DMS 273 (cell line): Measurements from ENCODE around the gene CAVIN2.
A peak's percentile ranks its signal among the peaks of the same experiment; 100 is the strongest.

ENCODE experiments used
- DNase-seq: peaks from one replicate; lab custom pipeline; 2025; ENCODE audit not compliant: unreplicated experiment; lab: John Stamatoyannopoulos, UW

The CAVIN2 gene

DNA sequence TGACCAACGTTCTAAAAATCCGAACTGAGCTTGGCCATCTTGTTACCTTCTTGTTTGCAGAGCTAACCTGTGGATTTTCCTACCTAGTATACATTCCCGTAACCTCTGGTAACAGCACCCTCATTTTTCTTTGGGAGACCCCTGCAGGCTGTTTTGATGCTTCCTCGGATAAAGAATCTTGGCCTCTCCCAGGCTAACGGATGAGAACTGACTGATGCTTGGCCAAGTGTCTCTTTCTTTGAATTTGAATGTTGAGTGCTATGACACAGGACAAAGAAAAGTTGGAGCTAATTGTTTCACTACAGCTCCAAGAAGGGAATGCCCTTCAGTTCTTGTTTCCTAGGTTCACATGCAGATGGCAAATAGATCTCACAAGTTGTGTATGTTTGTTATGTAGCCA, 19.3 kb upstream of the CAVIN2 start:
- DNase-seq: no peak

- DNase-seq: peak; percentile 72
Observed at GRCh38 chr2:191864628-191865374, 17.9 kb upstream of the CAVIN2 start.

DNA sequence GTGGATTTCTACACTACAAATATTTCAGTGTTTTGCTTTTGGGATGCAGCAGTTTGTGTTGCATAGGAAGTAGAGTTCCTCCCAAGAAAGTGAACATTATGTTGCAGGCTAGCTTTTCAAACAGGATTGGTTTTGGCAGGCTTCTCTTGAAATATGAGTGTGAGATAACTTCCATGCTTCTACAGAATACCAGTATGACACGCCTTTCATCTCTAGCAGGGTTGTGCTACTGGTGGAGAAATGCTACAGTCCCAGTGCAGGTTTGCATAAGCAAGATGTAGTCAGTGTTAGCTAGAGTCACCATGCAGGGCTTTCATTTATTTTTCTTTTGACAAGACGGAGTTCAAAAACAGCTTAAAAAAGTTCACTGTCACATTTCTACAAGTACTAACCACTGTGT, 17.1 kb upstream of the CAVIN2 start:
- no peak for DNase-seq

DNA sequence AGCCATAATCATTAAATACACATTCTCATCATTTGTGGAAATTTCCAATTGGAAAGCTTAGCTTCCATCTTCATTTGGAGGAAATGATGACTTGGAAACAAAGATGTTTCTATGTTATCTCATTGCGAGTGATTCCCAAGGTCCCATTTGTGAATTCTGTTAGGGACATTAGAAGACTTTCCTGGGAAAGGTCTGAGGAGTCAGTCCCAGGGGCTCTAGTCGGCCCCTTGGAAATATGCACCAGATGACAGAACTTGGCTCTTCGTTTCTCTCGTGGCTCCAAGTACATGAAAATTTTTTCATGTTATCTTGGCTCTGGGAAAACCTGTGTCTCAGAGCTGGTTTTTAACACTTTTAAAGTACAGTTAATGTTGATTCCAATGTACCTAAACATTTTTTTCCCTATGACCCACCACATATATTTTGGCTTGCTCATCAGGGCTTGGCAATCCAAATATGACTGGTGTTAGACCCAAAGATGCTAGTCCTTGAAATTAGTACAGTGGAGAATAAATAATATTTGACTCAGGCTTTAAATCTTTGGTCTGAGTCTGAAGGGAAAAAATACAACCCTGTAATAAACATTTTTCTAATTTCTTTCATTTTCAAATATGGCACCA, 15.4 kb upstream of the CAVIN2 start:
- DNase-seq: no peak

- no peak for DNase-seq
Observed at GRCh38 chr2:191860760-191861466, 14.0 kb upstream of the CAVIN2 start.

GRCh38 chr2:191859681-191860080, 12.8 kb upstream of the CAVIN2 start:
- DNase-seq: no peak

- peak; percentile 6 for DNase-seq
Observed at GRCh38 chr2:191857886-191858285, 11.0 kb upstream of the CAVIN2 start.

- DNase-seq: peak; percentile 23
Observed at GRCh38 chr2:191857259-191857805, 10.4 kb upstream of the CAVIN2 start.

DNA sequence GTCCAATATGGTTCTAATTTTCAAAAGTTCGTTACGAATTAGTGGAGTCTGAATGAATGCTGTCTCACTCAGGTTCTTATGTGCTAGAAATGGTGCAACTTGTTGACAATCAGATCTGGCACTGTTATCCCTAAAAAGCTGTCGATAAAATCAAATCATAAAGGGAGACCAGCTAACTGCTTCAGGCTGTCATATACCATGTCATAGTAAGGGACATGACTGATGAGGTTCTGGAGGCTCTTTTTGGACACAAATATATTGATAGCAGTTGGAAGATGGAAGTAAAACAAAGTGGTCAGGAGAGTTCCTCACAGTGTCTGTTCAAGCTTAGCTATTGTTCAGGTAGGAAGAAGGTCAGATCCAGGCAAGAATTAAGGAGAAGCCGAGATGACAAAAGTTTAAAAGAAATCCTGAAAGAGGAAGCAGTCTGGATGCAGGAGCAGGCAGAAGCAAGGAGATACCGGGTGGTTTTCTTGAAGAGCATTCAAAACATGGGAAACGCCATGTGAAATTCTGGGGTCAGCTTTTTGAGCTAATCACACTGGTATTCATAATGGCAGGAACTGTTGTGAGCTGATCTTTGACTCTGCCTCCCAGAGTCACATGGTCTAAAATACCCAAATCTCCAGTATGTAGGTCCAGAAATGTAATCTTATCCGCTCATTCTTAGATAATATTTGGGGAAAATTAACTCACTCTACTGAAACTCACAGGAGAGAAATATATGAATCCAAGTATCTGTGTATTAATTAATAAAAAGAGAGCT, 9.4 kb upstream of the CAVIN2 start:
- DNase-seq: no peak

GRCh38 chr2:191855382-191855781, 8.5 kb upstream of the CAVIN2 start:
- no peak for DNase-seq

DNA sequence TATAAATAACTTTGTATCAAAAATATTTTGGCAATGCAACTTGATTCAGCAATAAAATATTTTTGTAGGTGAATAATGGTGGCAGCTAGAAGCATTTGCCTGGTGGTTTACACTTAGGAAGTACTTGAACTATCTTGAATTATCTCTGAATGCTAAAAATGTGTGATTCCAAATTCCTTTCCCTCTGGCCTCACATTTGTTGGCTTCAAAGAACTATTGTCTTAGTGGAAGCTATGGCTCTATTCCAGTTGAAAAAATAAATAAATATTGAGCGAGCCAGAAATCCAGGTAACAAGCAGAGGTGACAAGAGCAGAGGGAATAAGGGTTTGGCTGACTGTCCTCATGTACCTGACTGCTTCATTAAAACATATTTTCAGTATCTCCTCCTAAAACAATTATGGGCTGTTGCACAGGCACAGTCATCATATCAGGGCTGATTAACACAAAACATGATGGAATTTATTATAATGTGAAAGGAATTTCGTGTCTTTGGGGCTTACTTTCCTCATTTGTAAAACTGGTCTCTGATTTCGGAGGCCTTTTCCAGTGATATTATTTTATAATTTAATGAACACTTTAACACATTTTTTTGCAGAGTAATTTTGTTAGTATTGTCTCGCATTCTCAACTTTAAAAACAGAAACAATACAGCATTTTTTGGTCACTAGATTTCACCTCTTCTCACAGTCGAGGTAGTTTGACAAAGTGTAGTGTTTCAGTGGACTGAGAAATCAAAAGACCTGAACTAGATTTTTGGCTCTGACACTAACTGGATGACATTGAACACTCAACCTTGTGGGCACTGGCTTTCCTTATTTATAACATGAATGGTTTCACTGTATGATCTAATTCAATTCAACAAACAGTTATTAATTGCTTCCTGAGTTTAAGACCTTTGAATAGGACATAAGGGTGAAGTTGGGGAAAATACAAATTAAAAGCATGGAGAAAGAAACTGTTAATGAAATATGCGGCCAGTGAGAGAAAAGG, 7.8 kb upstream of the CAVIN2 start:
- DNase-seq: no peak

- DNase-seq: no peak
Observed at GRCh38 chr2:191853843-191854242, 7.0 kb upstream of the CAVIN2 start.

DNA sequence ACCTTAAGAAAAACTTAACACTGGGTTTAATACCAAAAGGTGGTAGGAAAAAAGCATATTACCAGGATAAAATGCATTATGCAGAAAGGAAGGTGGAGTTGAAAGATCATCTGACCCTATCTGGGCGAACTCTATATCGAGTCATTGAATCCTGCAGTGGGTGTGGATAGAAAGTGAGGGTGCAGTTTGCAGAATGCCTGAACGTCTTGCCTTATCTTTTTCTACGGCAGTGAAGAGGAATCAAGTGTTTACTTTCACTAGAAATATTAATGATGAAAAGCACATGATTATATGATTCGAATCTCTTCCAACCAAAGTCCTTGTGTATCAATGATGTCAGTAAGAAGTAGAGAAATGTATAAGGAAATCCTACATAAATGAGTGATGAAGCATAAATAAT, 4.3 kb upstream of the CAVIN2 start:
- no peak for DNase-seq

DNA sequence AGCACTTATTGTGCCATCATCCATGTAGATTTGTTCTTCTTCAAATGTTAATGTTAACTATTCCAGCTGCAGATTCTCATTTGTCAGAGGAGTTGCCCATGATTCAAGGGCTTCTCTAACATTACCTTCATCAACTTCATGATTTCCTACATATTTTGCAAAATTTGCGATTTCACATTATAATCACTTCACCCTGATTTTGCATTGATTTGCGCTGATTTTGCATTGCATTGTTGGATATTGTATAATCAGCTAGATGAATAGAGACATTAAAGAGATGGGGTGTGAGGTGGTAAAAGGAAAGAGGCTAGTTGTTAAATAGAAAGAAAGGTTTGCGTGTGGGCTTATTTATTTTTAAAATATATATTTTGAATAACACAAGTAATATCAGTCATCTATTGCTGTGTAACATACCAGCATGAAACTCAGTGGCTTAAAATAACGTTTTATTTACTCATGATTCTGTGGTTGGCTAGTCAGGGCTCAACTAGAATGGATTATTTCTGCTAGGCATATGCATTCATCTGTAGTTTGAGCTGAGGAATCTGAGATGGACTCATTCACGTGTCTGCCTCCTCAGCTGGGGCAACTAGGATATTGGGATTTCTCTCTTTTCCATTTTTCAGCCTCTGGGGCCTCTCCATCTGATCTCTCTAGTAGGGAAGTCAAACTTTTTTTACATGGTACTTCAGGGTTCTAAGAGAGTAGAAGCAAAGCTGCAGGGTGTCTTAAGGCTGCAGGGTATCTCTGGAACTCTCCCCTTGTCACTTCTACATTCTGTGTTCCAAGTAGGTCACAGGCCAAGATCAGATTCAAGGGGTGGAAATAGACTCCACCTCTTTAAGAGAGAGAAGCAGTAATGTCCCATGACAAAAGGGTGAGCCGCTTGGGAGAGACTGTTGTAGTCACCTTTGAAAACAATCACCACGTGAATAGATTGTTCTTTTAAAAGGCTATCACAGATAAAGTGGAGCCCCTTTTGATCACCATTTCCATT, 2.2 kb upstream of the CAVIN2 start:
- no peak for DNase-seq

GRCh38 chr2:191847764-191848163, 876 bp upstream of the CAVIN2 start:
- no peak for DNase-seq

DNA sequence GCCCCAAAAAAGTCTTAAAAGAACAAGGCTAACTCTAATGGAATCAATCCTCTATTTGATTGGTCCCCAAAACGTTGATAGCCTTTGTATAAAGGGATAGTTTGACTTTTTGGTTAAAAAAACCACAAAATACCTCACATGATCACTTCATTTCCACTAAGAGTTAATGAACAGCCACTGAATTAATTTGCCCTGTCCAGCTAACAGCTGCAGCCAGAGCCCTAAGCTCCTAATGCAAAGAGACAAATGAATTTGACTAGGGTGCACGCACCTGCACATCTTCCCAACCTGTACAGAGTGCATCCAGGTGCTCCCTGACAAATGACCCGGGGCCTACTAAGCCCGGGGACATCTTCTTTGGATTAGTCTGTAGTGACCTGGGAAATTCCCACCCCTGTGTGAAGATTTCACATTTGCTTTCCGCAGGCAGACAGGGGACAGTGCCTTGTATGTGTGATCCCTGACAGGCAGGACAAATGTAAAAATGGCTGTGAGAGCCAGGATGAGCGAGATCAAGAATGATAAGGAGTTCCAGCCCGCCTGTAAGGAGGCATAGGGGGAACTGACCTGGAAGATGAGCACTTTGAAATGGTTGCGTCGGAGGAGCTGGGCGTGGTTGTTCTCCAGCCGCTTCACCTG, 893 bp downstream of the CAVIN2 start:
- DNase-seq: no peak

GRCh38 chr2:191845248-191845715, 1.6 kb downstream of the CAVIN2 start:
- DNase-seq: no peak

- DNase-seq: no peak
Observed at GRCh38 chr2:191844706-191845105, 2.2 kb downstream of the CAVIN2 start.
